GM19324 (cell line): ENCODE data around the gene DBNDD1.
"Not testable (repeated sequence)": the region's sequence is repeated elsewhere in the genome, so short reads cannot be mapped to it uniquely, and the experiment has no call there.

Experiments used
- ATAC-seq: cut with Tn5 transposase; IDR thresholded peaks from one replicate; pipeline ENCODE4 v1.9.1; 2021; ENCODE audit warnings: mild to moderate bottlenecking, moderate library complexity; ENCODE audit not compliant: unreplicated experiment, low FRiP score

Gene DBNDD1

GRCh38 chr16:90012991-90013745, 6.1 kb downstream of the DBNDD1 start:
- no peak for ATAC-seq

DNA sequence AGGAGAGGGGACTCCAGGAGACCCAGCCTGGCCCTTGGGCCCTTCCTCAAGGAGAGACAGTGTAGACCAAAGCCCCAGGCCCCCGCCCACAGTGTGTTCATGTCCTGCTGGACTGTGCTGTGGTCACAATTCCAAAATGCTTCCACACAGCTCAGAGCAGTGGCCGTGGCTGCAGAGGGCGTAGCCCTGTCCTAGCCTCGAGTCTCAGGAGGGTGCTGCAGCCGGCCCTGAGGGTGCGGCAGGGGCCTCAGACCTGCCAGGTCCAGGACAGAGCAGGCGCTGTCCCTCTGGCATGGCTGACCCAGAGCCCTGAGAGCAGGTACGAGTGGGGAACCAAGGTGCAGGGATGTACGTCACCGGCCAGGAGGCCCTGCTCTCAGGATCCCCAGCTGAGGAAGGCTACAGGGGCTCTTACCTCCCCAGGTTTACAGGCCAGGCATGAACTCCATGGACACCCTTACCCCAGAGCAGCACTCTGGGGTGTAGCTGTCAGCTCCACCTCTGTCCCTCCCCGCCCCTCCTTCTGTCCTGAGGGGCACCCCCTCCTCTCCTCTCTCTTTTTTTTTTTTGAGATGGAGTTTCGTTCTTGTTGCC, 7.3 kb downstream of the DBNDD1 start:
- ATAC-seq, result no peak

DNA sequence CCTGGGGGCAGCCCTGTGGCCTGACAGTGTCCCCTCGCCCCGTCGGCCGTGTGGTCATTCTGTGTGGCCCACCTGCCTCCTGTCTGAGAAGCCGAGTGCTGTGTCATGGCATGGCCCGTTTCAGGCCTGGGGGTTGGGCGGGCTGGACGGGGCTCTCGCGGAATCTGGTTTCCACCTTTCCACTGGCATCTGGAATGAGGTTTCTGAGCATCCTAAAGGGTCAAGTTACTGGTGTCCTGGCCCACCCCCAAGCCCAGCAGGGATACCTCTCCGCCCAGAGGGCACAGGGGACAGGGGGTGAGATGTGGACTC, 7.8 kb downstream of the DBNDD1 start:
- no peak for ATAC-seq

DNA sequence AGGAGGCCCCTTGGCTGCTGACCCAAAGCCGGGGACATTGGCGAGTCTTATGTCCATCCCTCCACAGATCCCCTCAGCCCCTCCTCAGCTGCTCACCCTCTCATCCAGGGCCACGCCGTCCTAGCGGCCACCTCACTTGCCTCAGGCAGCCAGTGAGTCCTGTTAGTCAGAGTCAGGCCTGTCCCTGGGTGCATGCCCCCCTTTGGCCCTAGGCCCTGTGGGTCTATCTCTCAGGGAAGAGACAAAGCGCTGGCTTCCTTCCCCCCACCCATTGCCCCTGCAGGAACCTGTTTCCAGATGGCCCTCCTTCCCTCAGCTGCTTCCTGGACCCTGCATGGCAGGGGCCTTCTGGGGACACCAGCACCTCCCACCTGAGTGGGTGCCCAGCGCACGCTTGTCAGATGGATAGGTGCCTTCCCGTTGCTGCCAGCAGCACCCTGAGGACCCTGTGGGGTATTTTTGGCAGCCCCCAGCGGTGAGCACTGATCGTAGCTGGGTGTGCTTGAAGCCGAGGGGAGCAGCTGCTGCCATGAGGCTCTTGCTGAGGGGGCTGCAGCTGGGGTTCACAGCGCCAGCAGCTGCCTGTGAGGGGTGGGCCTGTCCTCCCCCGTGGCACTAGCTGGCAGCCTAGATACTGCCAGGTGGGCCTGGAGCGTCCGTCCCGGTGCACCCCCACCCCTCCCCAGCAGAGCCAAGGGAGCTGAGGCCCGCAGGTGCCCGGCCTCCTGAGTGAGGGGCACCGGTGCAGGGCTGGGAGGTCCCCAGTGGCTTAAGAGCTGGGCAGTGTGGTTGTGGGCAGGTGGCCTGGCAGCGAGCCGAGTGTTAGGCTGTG, 8.4 kb downstream of the DBNDD1 start:
- no peak for ATAC-seq

DNA sequence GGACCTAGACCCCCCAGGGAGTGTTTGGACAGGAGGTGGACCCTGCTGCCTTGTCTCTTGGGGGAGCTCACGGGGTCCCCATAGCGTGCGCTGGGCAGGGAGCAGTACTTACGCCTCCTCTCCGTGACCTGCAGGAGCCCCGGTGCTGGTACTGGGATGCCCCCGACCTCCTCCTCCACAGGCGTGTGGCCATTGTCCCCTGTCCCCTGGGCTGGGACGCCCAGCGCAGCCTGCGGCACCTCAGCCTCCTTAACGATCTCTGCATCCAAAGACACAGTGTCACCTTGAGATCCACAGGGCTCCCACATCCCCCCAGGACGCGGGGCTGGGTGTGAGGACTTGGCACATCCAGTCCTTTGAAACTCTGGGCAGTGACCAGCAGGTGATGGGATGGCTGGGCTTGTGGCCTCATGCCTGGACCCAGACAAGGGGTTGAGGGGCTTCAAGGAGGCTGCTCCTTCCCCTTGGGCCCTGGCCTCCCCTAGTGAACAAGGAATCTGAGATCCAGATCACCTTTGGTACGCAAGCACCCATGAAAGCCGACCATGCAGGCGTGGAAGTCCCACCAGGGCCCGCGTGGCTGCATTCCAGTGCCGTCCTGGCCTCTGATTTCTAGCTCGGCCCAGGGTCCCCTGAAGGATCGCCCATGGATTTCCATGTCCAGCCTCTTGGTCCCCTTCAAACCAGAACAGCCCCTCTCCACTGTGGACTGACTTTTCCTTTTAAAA, 9.9 kb downstream of the DBNDD1 start:
- no peak for ATAC-seq

GRCh38 chr16:90008708-90009145, 10.5 kb downstream of the DBNDD1 start:
- no peak for ATAC-seq

DNA sequence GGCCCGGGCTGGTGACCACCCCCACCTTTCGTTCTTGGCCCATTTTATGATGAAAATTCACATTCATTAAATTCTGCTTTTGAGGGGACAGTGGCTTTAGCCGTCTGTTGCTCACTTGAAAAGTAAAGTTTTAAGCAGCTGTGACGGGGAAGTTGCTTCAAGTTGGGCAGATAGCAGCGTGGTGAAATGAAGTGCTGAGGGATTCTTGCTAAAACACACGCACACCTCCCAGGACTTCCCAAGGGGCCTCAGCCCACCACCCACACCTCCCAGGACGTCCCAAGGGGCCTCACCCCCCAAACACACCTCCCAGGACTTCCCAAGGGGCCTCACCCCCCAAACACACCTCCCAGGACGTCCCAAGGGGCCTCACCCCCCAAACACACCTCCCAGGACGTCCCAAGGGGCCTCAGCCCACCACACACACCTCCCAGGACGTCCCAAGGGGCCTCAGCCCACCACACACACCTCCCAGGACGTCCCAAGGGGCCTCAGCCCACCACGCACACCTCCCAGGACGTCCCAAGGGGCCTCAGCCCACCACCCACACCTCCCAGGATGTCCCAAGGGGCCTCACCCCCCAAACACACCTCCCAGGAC, 11.5 kb downstream of the DBNDD1 start:
- not testable (repeated sequence) for ATAC-seq

GRCh38 chr16:90007015-90007414, 12.2 kb downstream of the DBNDD1 start:
- no peak for ATAC-seq

DNA sequence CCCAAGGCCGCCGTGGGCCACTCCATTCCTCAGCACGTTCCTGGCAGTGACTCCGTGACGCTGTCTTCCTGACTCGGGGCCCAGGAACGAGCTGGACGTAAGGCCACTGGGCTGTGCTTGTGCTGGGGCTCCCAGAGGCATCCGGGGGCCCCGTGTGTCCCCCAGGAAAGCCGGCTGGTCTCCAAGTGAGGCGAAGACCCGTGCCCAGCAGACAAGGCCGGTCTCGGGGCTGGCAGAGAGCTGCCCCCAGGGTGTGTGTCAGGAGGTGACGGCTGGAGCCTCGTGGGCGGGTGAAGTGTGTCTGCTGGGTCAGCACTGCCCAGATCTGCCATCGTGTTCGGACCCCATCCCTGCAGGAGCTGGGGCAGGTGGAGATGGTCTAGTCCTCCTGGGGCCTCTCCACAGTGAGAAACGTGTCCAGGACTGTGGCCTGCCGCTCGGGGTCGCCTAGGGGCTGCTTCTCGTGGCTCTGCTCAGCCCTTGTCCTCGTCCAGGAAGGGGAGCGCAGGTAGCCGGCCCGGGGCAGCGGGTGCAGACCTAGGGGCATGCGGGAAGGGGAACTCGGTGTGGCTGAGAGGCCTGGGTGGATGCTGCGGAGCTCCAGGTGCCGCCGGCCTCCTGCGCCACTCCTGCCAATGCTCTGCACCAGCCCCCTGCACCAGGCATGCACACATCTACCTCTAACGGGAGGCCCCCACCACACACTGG, 13.1 kb downstream of the DBNDD1 start:
- ATAC-seq, result no peak

GRCh38 chr16:90004577-90004976, 14.7 kb downstream of the DBNDD1 start:
- no peak for ATAC-seq

DNA sequence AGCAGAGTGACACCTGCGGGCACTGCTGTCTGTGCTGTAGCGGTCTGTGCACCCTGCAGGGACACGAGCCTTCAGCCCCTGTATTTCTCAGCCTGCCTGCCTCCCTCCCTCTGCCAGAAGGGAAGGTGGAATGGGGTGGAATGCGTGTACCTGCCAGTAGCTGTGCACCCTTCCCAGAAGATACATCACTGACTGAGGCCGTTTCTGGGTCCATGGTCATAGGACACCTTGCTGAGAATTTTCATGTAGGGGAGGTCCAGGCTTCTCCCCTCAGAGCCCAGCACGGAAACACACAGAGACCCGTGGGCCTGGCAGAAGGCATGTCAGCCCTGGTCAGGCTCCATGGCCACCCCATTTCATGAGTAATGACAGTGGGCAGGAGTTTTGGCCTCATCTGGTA, 16.5 kb downstream of the DBNDD1 start:
- ATAC-seq, result no peak

DNA sequence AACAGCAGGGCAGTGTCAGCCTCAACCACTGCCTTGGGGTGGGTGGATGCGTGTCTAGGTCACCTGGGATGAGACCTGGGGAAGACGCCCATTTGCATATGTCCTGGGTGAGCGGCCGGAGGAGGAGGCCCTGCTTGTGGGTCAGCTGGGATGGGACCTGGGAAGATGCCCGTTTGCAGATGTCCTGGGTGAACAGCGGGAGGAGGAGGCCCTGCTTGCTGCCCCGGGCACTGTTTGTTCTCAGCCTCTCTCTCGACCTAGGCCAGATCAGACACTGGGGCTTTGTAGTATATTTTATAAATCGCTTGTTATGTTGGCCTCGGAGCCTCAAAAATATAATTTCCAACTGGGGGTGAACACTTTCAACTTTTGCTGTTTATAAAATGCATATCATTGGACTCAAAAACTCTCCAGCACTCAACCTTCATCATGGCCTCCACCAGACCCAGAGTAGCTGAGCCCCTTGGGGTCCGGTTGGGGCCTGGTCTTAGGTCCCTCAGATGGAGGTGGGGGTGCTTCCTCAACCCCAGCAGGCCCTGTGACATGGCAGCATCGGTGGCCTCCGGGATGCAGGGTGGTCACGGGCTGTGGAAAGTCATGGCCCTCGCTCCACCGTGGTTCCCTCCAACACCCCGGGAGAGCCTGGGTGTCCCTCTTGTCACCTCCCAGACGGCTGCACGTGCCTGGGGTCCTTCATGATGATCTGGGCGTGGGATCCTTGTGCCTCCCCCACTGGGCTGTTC, 17.3 kb downstream of the DBNDD1 start:
- ATAC-seq, result no peak

- no peak for ATAC-seq
These were observed 18.4 kb downstream of the DBNDD1 start for GRCh38 chr16:90000733-90001427.

DNA sequence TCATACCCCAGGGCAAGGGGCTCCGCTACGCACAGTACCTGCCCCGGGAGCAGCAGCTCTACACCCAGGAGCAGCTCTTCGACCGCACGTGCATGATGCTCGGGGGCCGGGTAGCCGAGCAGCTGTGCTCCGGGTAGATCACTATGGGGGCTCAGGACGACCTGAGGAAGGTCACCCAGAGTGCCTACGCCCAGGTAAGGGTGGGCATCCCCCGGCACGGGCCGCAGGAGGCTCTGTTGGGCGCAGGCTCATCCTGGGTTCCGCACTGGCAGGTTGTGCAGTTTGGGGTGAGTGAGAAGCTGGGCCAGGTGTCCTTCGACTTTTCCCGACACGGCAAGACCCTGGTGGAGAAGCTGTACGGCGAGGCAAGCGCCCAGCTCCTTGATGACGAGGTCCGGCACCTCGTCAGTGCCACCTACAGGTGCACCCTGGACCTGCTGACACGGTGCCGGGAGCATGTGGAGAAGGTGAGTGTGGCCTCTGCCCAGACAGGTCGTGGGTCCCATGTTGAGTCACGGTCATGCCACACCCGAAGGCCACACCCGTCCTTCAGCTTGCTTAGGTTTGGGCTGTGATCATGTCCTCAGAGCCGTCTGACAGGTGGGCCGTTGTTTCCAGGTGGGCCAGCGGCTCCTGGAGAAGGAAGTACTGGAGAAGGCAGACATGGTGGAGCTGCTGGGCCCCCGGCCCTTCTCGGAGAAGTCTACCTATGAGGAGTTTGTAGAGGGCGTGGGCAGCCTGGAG, 19.3 kb downstream of the DBNDD1 start:
- ATAC-seq, result no peak

DNA sequence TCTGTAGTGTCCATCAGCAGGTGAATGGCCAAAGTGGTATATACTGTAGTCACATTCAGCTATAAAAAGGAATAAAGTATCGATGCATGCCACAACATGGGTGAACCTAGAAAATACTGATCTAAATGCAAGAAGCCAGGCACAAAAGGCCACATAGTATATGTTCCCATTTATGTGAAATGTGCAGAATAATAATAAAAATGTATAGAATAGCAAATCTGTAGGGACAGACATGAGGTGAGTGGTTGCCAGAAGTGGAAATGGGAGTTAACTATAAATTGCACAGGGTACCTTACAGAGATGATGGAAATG, 23.1 kb downstream of the DBNDD1 start:
- no peak for ATAC-seq

- ATAC-seq, result not testable (repeated sequence)
These were observed 23.6 kb downstream of the DBNDD1 start for GRCh38 chr16:89995475-89996177.

DNA sequence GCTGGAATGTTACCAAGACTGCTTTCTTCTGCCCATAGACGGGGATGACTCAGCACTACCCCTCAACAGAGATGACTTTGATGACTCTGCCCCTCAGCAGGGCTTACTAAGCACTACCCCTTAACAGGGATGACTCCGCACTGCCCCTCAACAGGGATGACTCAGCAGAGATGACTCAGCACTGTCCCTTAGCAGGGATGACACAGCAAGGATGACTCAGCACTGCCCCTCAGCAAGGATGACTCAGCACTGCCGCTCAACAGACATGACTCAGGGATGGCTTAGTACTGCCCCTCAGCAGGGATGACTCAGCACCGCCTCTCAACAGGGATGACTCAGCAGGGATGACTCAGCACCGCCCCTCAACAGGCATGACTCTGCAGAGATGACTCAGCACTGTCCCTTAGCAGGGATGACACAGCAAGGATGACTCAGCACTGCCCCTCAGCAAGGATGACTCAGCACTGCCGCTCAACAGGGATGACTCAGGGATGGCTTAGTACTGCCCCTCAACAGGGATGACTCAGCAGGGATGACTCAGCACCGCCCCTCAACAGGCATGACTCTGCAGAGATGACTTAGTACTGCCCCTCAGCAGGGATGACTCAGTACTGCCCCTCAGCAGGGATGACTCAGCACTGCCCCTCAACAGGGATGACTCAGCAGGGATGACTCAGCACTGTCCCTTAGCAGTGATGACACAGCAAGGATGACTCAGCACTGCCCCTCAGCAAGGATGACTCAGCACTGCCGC, 24.4 kb downstream of the DBNDD1 start:
- ATAC-seq, result not testable (repeated sequence)
